Testis (tissue), 2 donors: ENCODE data around the gene ACBD4.

Experiments used
- CTCF ChIP-seq, 3 experiments: fragments of 450-650 bp in 2 of 3; fragments of 200-600 bp in 1 of 3; sonication (generic) in 1 of 3; IDR thresholded peaks; one replicate each; pipeline ENCODE4 v1.5.1; 2016 to 2019; ENCODE audit warnings: antibody characterized with exemption in 3 of 3, mild to moderate bottlenecking in 2 of 3, moderate library complexity in 1 of 3
- POLR2A ChIP-seq: fragments of 450-650 bp; IDR thresholded peaks from one replicate; pipeline ENCODE4 v1.6.1; 2017; ENCODE audit warnings: antibody characterized with exemption, mild to moderate bottlenecking, moderate library complexity

GRCh38 chr17:45119964-45120363 lies 15.5 kb upstream of the ACBD4 start:
- no peak for TF ChIP-seq CTCF (IDR thresholded peaks at IDR 0.05)
- no peak for TF ChIP-seq POLR2A
